NCI-H2029 treated with DMSO at 0.1 percent for 48 hours (cell line): ENCODE measurements around the gene SASH3.

ENCODE experiments used
- DNase-seq: peaks from one replicate; lab custom pipeline; 2025; lab: John Stamatoyannopoulos, UW

The SASH3 gene

DNA sequence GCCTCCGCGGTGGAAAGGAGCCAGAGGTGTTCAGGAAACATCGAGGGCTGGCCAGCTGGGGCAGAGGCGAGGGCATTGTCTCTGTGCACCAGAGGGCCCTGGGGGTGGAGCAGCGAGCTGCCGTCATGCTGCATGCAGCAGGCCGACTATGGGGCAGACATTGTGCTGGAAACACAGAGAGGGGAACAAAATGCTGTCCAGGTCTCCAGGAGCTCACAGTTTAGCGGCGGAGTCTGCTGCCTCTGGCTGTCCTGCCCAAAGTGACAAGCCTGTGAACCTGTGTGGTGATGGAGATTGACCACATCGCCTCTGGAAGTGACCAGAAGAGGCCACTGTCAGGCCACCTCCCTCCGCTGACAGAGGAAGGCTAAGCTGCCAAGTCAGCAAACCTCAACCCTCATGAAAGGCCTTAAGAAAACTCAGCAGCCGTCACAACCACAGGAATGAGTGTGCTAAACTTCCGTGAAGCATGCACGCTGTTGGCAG is 20.1 kb upstream of the SASH3 start:
- no peak for DNase-seq

DNA sequence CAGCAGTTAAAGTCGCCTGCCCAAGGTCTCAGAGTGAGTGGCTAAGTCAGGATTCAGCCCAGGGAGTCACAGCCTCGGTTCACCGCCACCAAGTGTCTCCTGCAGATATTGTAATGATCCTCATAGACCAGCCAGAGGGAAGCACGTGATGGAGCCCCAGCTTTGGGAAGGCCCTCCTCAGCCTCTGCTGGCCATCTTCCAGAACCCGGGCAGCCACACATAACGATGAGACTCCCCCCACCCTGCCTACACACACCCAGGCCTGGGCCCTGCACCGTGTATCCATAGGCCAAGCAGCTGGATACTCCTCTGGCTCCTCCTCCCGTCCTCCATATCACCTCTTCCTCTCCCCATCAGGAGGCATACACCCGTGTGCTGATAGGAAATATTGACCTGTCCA is 19.6 kb upstream of the SASH3 start:
- DNase-seq: no peak

- DNase-seq: no peak
Measured at GRCh38 chrX:129760981-129761380, 18.8 kb upstream of the SASH3 start.

DNA sequence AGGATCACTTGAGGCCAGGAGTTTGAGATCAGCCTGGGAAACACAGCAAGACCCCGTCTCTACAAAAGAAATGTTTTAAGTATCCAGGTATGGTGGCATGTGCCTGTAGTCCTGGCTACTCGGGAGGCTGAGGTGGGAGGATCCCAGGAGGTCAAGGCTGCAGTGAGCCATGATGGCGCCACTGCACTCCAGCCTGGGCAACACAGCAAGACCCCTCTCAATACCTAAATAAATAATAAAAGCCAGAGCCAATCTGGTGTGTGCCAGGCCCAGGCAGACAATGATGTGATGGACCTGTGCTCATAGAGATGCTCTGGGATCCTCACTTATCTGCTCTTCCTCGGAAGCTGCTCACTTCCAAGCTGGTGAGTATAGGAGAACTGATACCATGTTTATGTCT is 18.2 kb upstream of the SASH3 start:
- DNase-seq: no peak

- no peak for DNase-seq
Measured at GRCh38 chrX:129762448-129762847, 17.3 kb upstream of the SASH3 start.

DNA sequence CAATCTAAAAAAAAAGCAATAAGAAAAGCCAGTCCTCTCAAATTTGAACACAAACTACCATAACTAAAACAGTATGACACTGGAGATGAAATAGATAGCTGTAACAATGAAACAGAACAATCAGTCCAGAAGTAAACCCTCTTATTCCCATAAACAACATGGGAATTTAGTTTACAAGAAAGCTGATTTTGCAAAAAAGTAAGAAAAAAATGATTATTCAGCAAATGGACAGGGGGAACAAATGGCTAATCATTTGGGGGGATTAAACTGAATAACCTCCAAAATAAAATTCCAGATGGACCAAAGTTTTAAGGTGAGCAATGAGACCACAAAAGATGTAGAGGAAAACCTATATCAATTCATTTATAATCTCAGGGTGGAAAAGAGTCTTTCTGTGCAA is 16.1 kb upstream of the SASH3 start:
- DNase-seq: no peak

DNA sequence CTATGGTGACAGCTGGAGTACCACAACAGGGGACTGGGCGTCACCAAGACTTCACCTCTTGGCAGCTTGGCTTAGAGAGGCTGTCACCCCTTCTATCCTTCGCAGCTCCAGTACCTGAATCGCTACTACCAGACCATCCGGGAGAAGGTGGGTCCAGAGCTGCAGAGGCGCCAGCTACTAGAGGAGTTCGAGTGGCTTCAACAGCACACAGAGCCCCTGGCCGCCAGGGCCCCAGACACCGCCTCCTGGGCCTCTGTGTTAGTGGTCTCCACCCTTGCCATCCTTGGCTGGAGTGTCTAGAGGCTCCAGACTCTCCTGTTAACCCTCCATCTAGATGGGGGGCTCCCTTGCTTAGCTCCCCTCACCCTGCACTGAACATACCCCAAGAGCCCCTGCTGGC is 11.6 kb upstream of the SASH3 start:
- DNase-seq: no peak

DNA sequence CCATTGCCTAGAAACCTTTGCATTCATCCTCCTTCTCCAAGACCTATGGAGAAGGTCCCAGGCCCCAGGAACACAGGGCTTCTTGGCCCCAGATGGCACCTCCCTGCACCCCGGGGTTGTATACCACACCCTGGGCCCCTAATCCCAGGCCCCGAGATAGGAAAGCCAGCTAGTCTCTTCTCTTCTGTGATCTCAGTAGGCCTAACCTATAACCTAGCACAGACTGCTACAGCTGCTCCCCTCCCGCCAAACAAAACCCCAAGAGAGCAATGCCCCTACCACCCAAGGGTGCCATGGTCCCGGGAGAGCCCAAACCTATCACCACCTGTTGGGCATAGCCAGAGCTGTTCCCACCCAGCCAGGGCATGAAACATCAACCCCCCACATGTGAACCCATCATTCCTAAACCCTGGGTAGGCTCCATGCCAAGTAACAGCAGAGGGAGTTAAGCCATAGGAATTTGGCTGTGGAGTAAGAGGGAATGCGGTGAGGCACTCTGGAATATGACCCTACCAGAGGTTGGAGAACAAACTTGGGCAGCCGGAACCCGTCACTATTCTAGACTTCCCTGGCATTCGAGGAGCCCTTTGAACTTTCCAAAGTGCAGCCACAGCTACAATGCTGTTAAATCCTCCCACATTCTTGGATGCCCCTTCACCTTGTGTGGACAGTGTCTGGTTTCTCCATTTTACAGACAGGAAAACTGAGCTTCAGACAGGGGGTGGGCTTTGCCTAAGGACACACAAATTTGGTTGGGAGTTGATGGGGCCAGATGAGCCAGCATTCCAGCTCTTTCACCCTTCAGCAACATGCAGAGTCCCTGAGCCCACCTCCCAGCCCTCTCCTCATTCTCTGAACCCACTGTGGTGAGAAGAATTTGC is 10.9 kb upstream of the SASH3 start:
- no peak for DNase-seq

DNA sequence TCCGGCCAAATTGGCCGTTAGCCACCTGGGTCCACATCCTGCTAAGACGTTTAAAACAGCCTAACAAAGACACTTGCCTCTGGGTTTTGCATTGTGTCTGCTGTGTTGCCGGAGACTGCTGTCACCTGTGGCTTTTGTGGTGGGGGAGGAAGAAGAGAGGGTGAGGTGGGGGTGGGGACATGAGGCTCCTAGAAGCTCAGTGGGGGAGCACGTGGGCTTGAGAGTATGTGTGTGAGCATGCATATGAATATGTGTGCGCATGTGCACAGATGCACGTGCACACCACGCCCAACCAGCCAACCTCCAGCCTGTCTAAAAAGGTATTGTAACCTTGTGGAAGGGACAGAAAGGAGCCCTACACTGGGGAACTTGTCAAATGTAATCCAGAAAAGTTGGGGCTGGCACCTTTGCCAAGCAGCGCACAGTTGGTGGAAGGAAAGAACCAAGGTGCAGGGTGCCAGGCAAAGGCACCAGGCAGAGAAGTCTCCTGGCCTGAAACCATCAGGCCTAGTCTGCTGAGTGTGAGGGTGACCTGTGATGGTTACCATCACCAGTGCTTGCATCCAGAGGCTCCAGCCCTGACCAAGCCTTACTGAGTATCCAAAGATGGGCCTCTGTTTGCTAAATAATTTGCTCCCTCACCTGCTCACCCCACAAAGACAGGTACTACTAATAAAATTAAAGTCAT is 10.1 kb upstream of the SASH3 start:
- DNase-seq: no peak

GRCh38 chrX:129771266-129771995 is 8.3 kb upstream of the SASH3 start:
- DNase-seq: no peak

GRCh38 chrX:129772796-129773431 is 6.8 kb upstream of the SASH3 start:
- DNase-seq: no peak

DNA sequence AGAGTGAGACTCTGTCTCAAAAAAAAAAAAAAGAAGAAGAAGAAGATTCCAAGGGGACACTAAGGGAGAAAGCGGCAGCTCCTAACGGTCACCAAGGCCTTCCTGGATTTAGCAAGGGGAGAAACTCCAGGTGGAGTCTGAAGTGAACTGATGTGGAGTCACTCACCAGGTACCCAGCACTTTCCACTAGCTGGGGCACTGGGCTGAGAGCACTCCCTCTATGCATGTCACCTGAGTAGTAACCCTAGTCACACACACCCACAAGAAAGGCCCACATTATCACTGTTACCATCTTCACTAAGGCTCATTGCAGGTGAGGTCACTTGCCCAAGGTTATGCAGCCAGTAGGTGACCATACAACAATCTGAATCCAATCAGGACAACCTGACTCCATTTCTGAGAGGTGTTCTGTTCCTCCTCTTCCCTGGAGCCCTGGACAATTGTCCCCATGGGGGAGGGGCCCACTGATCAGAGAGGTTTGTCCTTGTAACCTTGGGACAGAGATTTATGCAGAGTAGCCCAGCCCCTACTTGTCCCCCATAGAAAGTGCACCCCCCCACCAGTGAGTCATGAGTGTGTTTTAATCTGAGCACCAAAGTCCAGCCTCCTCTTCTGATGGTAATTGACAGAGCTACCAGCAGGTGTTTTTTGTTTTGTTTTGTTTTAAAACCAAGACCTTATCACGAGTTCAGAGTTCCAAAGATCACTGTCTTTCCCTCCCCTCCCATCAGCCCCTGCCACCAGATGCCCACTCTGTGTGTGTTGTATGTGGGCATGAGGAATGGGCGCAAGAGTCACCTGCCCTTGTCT is 5.9 kb upstream of the SASH3 start:
- no peak for DNase-seq

GRCh38 chrX:129777218-129778030 is 2.3 kb upstream of the SASH3 start:
- DNase-seq: no peak

- no peak for DNase-seq
Measured at GRCh38 chrX:129779086-129779672, 570 bp upstream of the SASH3 start.

GRCh38 chrX:129780441-129781105 is 824 bp downstream of the SASH3 start:
- DNase-seq: no peak

DNA sequence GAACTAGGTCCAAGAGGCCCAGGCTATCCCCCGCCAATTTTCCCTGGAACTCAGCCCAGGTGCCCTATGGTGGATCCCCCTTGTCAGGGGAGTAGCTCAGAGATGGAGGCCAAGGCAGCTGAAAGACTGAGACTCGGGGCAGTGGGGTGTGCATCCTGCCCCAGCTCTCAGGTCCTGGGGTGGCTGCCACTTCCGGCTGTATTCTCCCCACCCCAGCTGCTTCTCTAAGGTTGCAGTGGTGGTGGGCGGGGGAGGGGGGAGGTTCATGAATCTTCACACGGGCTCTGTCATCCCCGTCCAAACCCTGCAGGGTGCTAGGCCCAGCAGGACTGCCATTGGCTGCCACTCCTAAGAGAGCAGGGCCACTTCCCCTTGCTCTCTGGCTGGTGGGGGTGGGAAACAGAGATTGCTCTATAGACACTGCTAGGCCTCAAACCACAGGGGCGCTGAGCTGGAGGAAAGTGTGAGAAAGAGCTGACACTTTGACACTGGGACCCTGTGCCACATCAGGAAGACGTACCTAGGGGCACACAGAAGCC is 1.5 kb downstream of the SASH3 start:
- no peak for DNase-seq

- DNase-seq: no peak
Measured at GRCh38 chrX:129781680-129782495, 2.1 kb downstream of the SASH3 start.

GRCh38 chrX:129782706-129783105 is 3.0 kb downstream of the SASH3 start:
- DNase-seq: no peak
